T-cell (primary cell): Measurements from ENCODE around the gene TRAPPC13. TPM values are rescaled to one million over a fixed set of nuclear protein-coding genes. Genes with fewer than 3 reads are reported as not detected.

ENCODE experiments used
- ATAC-seq, 4 experiments: fragments of 200-7000 bp in 3 of 4; fragments of 150-1000 bp in 1 of 4; cut with Tn5 transposase; replicated peaks in 1 of 4; 1 replicate in 3 of 4; 2 replicates in 1 of 4; pipeline ENCODE4 v1.10.0; 2021; ENCODE audit warnings: moderate library complexity in 3 of 4, mild to moderate bottlenecking in 2 of 4, moderate number of reproducible peaks in 1 of 4
- CTCF ChIA-PET, 2 donors: fragments of 300-600 bp; sonication (Branson Sonifier 250); formaldehyde crosslinking; loops; one replicate each; lab custom pipeline; 2022; ENCODE audit warnings: antibody characterized with exemption in 2 of 2; lab: Charles Lee
- POLR2A ChIA-PET, 2 donors: fragments of 300-600 bp; sonication (Branson Sonifier 250); formaldehyde crosslinking; loops; one replicate each; lab custom pipeline; 2022; ENCODE audit warnings: antibody characterized with exemption in 2 of 2; lab: Charles Lee
- DNase-seq, 35 experiments: peaks; one replicate each; pipeline versions ENCODE4 v3.0.0 to v3.0.0-alpha.2; 2013 to 2023
- H3K27ac ChIP-seq: one replicate; pipeline ENCODE4 v1.5.1; 2013; ENCODE audit warnings: low read length
- H3K27me3 ChIP-seq, 2 experiments: replicated peaks in 1 of 2; 1 replicate in 1 of 2; 2 replicates in 1 of 2; pipeline versions ENCODE4 v1.6.1 to v1.7.0; 2013; ENCODE audit warnings: low read length in 1 of 2, mixed read lengths in 1 of 2; ENCODE audit not compliant: control insufficient read depth in 2 of 2, insufficient read depth in 2 of 2; ENCODE audit errors: extremely low read depth in 1 of 2
- H3K36me3 ChIP-seq, 2 donors: 1 replicate in 1 of 2; 2 replicates in 1 of 2; pipeline versions ENCODE4 v1.6.1 to v1.7.0; 2013; ENCODE audit warnings: low read length in 1 of 2; ENCODE audit not compliant: control insufficient read depth in 2 of 2, insufficient read depth in 1 of 2; ENCODE audit errors: extremely low read depth in 1 of 2
- H3K4me1 ChIP-seq, 2 experiments: 1 replicate in 1 of 2; 2 replicates in 1 of 2; pipeline versions ENCODE4 v1.6.1 to v1.7.0; 2013; ENCODE audit warnings: low read length in 2 of 2, mixed read lengths in 1 of 2; ENCODE audit not compliant: insufficient read depth in 2 of 2, control insufficient read depth in 1 of 2; ENCODE audit errors: extremely low read depth in 1 of 2
- H3K4me3 ChIP-seq, 2 donors: 1 replicate in 1 of 2; 2 replicates in 1 of 2; pipeline versions ENCODE4 v1.5.1 to v1.7.0; 2013; ENCODE audit warnings: mild to moderate bottlenecking in 2 of 2, low read length in 1 of 2, moderate library complexity in 1 of 2; ENCODE audit not compliant: control insufficient read depth in 1 of 2; ENCODE audit errors: extremely low read depth in 1 of 2
- H3K9me3 ChIP-seq: 2 replicates; pipeline ENCODE4 v1.7.0; 2013
- H3K27ac Mint-ChIP-seq, 2 donors: one replicate each; pipeline ENCODE4 v1.8.0; 2020 to 2021; ENCODE audit warnings: mild to moderate bottlenecking in 2 of 2, mixed read lengths in 2 of 2
- H3K27me3 Mint-ChIP-seq, 2 donors: one replicate each; pipeline ENCODE4 v1.8.0; 2021 to 2022; ENCODE audit warnings: mixed read lengths in 2 of 2
- H3K36me3 Mint-ChIP-seq: one replicate; pipeline ENCODE4 v1.8.0; 2021; ENCODE audit warnings: mixed read lengths
- H3K4me1 Mint-ChIP-seq, 3 donors: one replicate each; pipeline ENCODE4 v1.8.0; 2020 to 2022; ENCODE audit warnings: mixed read lengths in 3 of 3, mild to moderate bottlenecking in 1 of 3
- H3K4me3 Mint-ChIP-seq, 3 donors: one replicate each; pipeline ENCODE4 v1.8.0; 2020 to 2022; ENCODE audit warnings: mild to moderate bottlenecking in 3 of 3, mixed read lengths in 3 of 3, moderate library complexity in 3 of 3
- H3K9me3 Mint-ChIP-seq, 3 donors: one replicate each; pipeline ENCODE4 v1.8.0; 2020 to 2022; ENCODE audit warnings: mixed read lengths in 3 of 3
- WGBS: methylation state at CpG from one replicate; pipeline ENCODE4 v1.1.5; 2013; ENCODE audit warnings: missing lambda C conversion rate; ENCODE audit not compliant: insufficient coverage; 5-methylcytosine and 5-hydroxymethylcytosine counted together
- total RNA-seq, 35 experiments: library from RNA in 6 of 35; stranded (reverse) in 6 of 35; fragments of 120-200 nt in 1 of 35; gene quantifications; one replicate each; pipeline versions ENCODE4 v1.2.1 to v1.2.4 and lab custom pipeline; 2013 to 2026

The TRAPPC13 gene
- total RNA-seq, 5 donors from 2014 or later (not counting 1 experiment from before 2014, with no cell fraction given): 14.3 to 19.2 (median 16.5) TPM

GRCh38 chr5:65625743-65626142, 916 bp downstream of the TRAPPC13 start:
- peak overlapping the region; percentile 74 to 92 for H3K4me3 ChIP-seq
- no peaks in the 10 kb centered on the region for H3K27me3 ChIP-seq
- peaks cover 20 to 22% of the 10 kb centered on the region in 2 experiments for H3K4me1 ChIP-seq
- H3K9me3 Mint-ChIP-seq: no peaks in the 10 kb centered on the region
- CTCF ChIA-PET: interaction anchor here in 1 of 2 donors (0.8 to 1.4 kb wide), 4 partner anchors 62 to 817 kb away, joined by 3 to 6 read pairs (median 4); partner anchors contain the start of genes CENPK and PPWD1
- H3K27ac ChIP-seq: peak overlapping the region; percentile 86
- no peaks in the 10 kb centered on the region for H3K9me3 ChIP-seq
- H3K4me3 Mint-ChIP-seq: peak overlapping the region; percentile 93 to 99 (median 97)
- peaks cover 51 to 60% (median 54%) of the 10 kb centered on the region in 3 donors for H3K4me1 Mint-ChIP-seq
- ATAC-seq: no peak
- H3K27me3 Mint-ChIP-seq: no peaks in the 10 kb centered on the region
- WGBS: 80% methylated on average over 1 of the region's 6 CpGs
- peak in 1 of 35 experiments; percentile 6 for DNase-seq
- POLR2A ChIA-PET: interaction anchor here (0.5 to 1.0 kb wide), 4 partner anchors 94 to 144 kb away, joined by 3 to 6 read pairs (median 4); no protein-coding TSS in a partner anchor
- peak overlapping the region; percentile 66 to 83 for H3K27ac Mint-ChIP-seq
- peaks cover 0 to 11% of the 10 kb centered on the region in 2 donors for H3K36me3 ChIP-seq
- peaks cover 9% of the 10 kb centered on the region for H3K36me3 Mint-ChIP-seq

GRCh38 chr5:65630981-65631380, 6.2 kb downstream of the TRAPPC13 start:
- peaks cover 0 to 20% of the 10 kb centered on the region in 2 donors for H3K36me3 ChIP-seq
- ChIA-PET POLR2A (interaction anchor here in 1 of 2 donors (0.7 kb wide), 1 partner anchor 816 kb away, joined by 7 read pairs; no protein-coding TSS in a partner anchor), CTCF (interaction anchor here (0.6 to 0.7 kb wide), 2 partner anchors 68 to 340 kb away, joined by 3 to 5 read pairs; no protein-coding TSS in a partner anchor)
- Mint-ChIP-seq H3K36me3 (peaks cover 14% of the 10 kb centered on the region), H3K4me3 (no peak overlapping the region), H3K27ac (no peak overlapping the region), H3K4me1 (peaks cover 23 to 26% (median 25%) of the 10 kb centered on the region in 3 donors), H3K9me3 (no peaks in the 10 kb centered on the region), H3K27me3 (no peaks in the 10 kb centered on the region)
- H3K4me1 ChIP-seq: peaks cover 1 to 3% of the 10 kb centered on the region in 2 experiments
- H3K27me3 ChIP-seq: no peaks in the 10 kb centered on the region
- no peaks in the 10 kb centered on the region for H3K9me3 ChIP-seq
- no peak for ATAC-seq
- H3K4me3 ChIP-seq: no peak overlapping the region
- no peak for DNase-seq
- no peak overlapping the region for H3K27ac ChIP-seq

- Histone ChIP-seq H3K36me3 (peaks cover 2 to 41% of the 10 kb centered on the region in 2 donors), H3K4me3 (no peak overlapping the region), H3K9me3 (no peaks in the 10 kb centered on the region), H3K4me1 (no peaks in the 10 kb centered on the region), H3K27ac (no peak overlapping the region), H3K27me3 (no peaks in the 10 kb centered on the region)
- Mint-ChIP-seq H3K27me3 (no peaks in the 10 kb centered on the region), H3K36me3 (peaks cover 31% of the 10 kb centered on the region), H3K4me3 (no peak overlapping the region), H3K27ac (no peak overlapping the region), H3K4me1 (no peaks in the 10 kb centered on the region), H3K9me3 (no peaks in the 10 kb centered on the region)
- no peak for ATAC-seq
- CTCF ChIA-PET: no interaction called here
- POLR2A ChIA-PET: interaction anchor here in 1 of 2 donors (0.5 kb wide), 1 partner anchor 734 kb away, joined by 5 read pairs; no protein-coding TSS in a partner anchor
- WGBS: no CpG with 5 or more reads among the region's 4 CpGs
- DNase-seq: no peak
Measured at GRCh38 chr5:65640240-65640639, 15.4 kb downstream of the TRAPPC13 start.

DNA sequence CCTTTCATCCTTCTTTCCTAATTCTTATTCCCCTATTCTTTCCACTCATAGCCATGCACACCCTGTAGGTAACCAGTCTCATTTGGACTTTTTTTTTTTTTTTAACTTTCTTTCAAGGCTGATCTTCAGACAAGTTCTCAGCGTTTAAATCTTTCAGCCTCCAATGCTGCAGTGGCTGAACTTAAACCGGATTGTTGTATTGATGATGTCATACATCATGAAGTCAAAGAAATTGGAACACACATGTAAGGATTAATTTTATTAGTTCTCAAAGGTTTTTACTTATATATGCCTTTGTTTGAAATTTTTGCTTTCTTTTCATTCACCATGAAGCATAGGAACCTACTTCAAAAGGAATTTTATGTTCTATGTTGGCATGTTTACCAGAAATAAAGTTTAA, 22.1 kb downstream of the TRAPPC13 start:
- no CpG with 5 or more reads among the region's 2 CpGs for WGBS
- ChIA-PET POLR2A (no interaction called here), CTCF (no interaction called here)
- no peaks in the 10 kb centered on the region for H3K4me1 ChIP-seq
- Mint-ChIP-seq H3K4me3 (no peak overlapping the region), H3K4me1 (no peaks in the 10 kb centered on the region), H3K9me3 (no peaks in the 10 kb centered on the region), H3K27me3 (no peaks in the 10 kb centered on the region), H3K27ac (peak overlapping the region in 1 of 2 donors; percentile 8), H3K36me3 (peaks cover 27% of the 10 kb centered on the region)
- no peaks in the 10 kb centered on the region for H3K9me3 ChIP-seq
- H3K27ac ChIP-seq: no peak overlapping the region
- no peaks in the 10 kb centered on the region for H3K27me3 ChIP-seq
- peaks cover 4 to 14% of the 10 kb centered on the region in 2 donors for H3K36me3 ChIP-seq
- H3K4me3 ChIP-seq: no peak overlapping the region
- ATAC-seq (no peak), DNase-seq (no peak)

DNA sequence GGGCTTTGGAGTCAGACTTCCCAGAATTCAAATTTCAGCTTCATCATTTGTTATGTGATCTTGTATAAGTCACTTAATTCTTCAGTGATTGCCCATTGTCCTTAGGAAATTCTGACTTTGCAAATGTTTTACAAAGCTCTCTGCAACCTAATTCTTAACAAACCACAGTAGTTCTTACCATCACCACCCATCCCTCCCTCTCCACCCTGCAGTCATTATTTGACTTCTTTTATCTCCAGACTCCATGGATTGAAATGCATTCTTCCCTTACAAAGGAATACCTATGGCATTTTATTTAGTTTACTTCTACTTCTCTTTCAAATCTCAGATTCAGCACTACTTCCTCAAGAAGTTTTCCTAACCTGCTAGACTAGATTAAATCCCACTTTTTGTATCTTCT, 23.1 kb downstream of the TRAPPC13 start:
- DNase-seq (no peak), ATAC-seq (no peak)
- Histone ChIP-seq H3K27ac (no peak overlapping the region), H3K4me1 (no peaks in the 10 kb centered on the region), H3K36me3 (peaks cover 5 to 13% of the 10 kb centered on the region in 2 donors), H3K4me3 (no peak overlapping the region), H3K9me3 (no peaks in the 10 kb centered on the region), H3K27me3 (no peaks in the 10 kb centered on the region)
- no peaks in the 10 kb centered on the region for H3K27me3 Mint-ChIP-seq
- ChIA-PET CTCF (no interaction called here), POLR2A (no interaction called here)
- peaks cover 30% of the 10 kb centered on the region for H3K36me3 Mint-ChIP-seq
- H3K4me3 Mint-ChIP-seq: no peak overlapping the region
- H3K27ac Mint-ChIP-seq: no peak overlapping the region
- no peaks in the 10 kb centered on the region for H3K9me3 Mint-ChIP-seq
- H3K4me1 Mint-ChIP-seq: no peaks in the 10 kb centered on the region

DNA sequence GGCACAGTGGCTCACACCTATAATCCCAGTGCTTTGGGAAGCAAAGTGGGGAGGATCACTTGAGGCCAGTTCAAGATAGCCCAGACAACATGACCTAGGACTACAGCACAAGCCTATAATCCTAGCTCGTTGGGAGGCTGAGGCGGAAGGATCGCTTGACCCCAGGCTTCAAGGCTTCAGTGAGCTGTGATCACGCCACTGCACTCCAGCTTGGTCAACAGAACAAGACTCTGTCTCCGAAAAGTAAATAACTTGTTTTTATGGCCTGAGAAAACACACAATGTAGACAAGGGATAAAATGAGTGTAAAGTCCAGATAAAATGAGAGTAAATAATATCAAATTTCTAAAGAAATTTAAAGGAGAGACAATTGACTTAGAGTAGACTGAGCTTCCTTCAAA, 26.3 kb downstream of the TRAPPC13 start:
- Mint-ChIP-seq H3K9me3 (no peaks in the 10 kb centered on the region), H3K27ac (no peak overlapping the region), H3K36me3 (peaks cover 29% of the 10 kb centered on the region), H3K27me3 (no peaks in the 10 kb centered on the region), H3K4me3 (no peak overlapping the region), H3K4me1 (no peaks in the 10 kb centered on the region)
- Histone ChIP-seq H3K27ac (no peak overlapping the region), H3K36me3 (peaks cover 5 to 17% of the 10 kb centered on the region in 2 donors), H3K9me3 (no peaks in the 10 kb centered on the region), H3K4me3 (no peak overlapping the region), H3K27me3 (no peaks in the 10 kb centered on the region), H3K4me1 (no peaks in the 10 kb centered on the region)
- WGBS: 80% methylated on average over 1 of the region's 5 CpGs
- ChIA-PET POLR2A (interaction anchor here (0.5 to 0.8 kb wide), 3 partner anchors 8 to 374 kb away, joined by 3 to 10 read pairs (median 4); no protein-coding TSS in a partner anchor), CTCF (interaction anchor here in 1 of 2 donors (0.8 to 1.2 kb wide), 2 partner anchors 12 to 98 kb away, joined by 5 to 6 read pairs; no protein-coding TSS in a partner anchor)
- no peak for DNase-seq
- no peak for ATAC-seq
